ENCODE measurements around the gene PTPN4. TPM values are rescaled to one million over a fixed set of nuclear protein-coding genes. Genes with fewer than 3 reads are reported as not detected.

PTPN4 gene
- polyA plus RNA-seq, 3 donors, result 22.6 to 25.8 (median 23.9) TPM

DNA sequence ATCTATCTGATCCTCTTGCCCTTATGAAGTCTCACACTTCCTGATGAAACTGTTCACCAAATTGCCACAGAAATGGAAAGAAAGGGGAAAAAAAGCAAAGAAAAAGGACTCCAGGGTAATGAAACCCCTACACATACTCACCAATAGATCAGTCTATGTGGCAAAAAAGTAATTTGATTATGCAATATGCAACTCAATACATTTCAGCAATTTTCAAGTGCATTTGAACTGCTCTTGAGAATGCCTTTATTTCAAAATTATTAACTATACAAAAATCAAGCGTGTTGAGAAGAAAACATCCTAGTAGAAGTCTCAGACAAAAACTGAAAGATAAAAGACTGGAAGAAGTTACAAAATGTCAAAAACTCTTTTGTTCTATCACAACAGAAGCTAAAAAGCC lies 32.2 kb upstream of the PTPN4 start:
- DNase-seq (ENCODE audit: extremely low read depth in 1 of 11, low read depth in 9 of 11, low spot score in 4 of 11), result no peak

DNA sequence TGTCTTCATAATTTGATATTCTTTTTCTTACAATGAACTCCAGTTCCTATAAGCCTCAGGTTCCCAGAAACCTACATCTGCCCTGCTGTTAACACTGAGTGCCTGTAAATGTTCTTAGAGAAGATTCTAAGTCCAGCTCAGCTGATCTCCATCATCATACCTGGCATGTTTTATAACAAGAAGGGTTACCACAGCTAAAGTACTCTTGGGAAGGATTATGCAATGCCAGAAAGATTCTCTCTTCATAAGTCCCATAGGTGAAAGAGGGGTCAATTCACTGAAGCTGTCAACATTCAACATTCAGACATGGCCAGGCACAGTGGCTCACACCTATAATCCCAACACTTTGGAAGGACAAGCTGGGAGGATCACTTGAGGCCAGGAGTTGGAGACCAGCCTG lies 31.3 kb upstream of the PTPN4 start:
- DNase-seq (ENCODE audit: extremely low read depth in 1 of 11, low read depth in 9 of 11, low spot score in 4 of 11), result no peak

DNA sequence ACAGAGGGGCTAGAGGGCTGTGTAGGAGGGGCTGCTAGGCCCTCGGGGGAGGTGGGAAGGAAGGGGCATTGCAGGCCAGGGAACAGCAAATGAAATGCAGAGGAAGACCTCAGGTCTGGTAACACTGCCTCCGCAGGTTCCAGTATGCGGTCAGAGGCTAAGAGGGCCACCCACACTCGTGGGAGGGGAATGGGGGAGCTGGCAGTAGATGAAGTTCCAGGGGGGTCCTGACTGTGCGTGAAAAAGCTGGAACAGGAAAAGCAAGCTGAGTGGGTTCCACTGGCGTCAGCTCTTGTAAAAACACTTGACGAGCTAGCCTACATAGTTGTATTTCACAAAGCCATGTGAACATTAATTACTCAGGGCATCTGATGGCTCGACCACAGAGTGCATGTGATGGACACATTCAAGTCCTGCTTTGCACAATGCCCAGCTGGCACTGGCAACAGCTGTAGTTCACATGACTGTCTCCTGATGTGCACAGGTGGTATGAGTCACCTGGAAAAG lies 29.0 kb upstream of the PTPN4 start:
- no peak for DNase-seq (ENCODE audit: extremely low read depth in 1 of 11, low read depth in 9 of 11, low spot score in 4 of 11)

DNA sequence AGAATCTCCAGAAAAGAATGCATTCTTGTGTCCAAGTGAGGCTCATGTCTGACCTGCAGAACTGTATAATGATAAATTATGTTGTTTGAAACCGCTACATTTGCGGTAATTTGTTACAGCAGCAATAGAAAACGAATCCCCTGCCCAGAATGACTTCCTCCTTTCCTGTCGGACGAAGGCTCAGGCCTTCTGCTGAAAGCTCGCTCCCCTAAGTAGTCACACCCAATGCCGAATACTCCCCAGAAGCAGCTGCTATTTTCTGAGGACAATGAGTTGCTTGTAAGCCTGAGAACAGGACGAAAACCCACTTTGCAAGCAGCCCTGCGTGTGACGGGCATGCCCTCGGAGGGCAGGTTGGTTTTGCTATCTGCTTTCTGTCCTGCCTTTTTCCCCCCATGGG lies 27.7 kb upstream of the PTPN4 start:
- no peak for DNase-seq (ENCODE audit: extremely low read depth in 1 of 11, low read depth in 9 of 11, low spot score in 4 of 11)

DNA sequence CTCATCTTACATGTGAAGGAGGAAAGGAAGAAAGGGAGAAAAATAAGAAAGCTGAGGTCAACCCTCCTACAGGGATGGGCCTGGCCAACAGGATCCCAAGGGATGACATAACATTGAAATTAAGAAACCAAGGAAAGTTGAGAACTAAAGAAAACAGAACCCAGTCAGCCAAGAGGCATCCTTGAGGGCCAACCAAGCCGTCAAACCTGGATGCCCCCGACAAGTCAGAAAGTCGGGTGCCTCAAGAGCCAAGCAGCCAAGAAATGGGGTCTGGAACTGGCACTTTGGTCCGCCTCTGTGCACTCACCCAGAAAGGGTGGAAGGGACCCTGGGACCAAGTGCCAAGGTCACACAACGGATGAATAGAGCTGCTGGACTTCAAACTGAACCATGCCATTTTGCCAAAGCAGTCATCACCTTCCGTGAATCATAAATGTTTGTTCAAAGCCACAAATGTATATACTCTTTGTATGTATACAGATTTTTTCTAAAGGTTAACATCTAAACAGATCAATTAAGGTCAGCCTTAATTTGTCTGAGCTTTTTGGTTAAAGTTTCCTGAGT lies 27.0 kb upstream of the PTPN4 start:
- DNase-seq (ENCODE audit: extremely low read depth in 1 of 11, low read depth in 9 of 11, low spot score in 4 of 11), result no peak

DNA sequence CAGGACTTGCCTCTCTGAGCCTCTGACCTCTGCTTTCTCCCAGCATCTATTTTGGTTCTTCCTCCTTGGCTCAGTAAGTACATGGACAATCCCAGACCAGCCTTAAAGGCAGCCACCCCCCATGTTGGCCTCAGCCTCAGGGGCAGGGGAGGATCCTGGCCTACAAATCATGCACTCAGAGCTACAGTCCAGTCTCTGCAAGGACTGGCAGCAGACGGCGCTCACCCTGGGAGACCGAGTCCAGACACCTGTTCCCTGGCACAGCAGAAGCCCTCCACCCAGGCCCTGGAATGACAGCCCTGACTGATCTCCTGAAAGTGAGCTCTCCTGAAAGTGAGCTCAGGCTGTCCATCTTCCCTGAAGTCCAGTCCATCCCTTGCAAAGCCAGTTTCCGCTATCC lies 25.7 kb upstream of the PTPN4 start:
- DNase-seq (ENCODE audit: extremely low read depth in 1 of 11, low read depth in 9 of 11, low spot score in 4 of 11), result no peak

DNA sequence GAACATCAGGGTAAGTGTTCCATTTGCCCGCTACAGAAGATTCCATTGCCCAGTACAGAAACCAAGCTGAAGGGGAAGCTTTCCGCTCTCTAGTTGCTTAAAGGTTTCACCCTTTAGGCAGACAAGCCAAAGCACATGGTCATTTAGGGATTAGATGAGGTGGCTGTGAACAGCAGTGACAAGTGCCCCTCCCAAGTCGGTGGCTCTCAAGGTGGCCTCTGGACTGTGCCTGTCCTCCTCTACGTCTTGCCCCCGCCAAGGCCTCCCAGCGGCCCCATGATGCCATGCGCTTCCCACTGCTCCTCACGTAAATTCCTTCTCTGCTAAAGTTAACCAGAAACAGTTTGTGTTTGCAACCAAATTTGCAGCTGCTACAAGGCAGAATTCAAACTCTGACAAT lies 24.2 kb upstream of the PTPN4 start:
- no peak for DNase-seq (ENCODE audit: extremely low read depth in 1 of 11, low read depth in 9 of 11, low spot score in 4 of 11)

DNA sequence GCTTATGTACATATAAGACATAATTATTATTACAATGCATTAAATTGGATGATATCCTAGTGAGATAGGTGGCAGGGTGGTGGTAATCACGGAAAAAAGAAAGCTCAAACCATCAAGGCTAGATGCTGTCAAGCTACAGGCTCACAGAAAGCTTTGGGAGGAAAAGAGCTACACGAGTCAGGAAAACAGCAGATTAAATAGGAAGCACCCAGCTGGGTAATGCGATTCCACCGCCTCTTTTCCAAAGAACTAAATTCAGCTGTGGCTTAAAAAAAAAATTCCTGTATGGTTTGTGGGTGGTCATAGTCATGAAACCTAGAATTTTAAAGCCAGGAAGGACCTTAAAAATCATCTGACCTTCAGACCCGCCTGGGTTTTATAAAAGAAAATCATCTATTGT lies 23.7 kb upstream of the PTPN4 start:
- no peak for DNase-seq (ENCODE audit: extremely low read depth in 1 of 11, low read depth in 9 of 11, low spot score in 4 of 11)

DNA sequence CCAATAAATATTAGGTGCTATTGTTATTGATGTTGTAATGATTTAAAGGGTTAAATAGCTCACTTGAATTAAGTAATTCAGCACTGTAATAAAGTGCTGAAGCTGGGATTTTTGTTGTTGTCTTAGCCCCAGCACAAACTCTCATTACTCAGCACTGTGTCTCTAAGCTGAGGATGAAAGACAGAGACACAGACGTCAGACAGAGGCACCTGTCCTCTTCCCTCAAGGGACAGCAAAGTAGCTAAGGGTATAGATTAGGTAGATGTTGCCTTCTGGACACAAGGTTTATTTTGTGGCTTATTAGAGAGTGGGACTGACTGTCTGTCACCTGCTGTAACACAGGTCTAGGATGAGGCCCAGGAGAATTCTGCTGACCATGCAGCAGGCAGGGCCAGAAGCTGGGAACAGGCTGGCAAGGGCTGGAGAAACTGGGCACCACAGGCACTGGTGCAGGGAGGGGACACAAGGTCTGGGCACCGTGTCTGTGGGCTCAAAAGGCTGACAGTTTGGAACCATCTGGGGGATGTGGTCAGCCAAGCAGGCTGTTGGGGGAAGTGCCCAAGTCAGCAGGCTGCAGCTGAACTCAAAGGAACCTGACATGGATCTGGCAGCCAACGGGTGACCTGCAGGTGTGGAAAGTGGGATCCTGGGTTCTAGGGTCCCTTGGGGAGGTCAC lies 20.0 kb upstream of the PTPN4 start:
- DNase-seq (ENCODE audit: extremely low read depth in 1 of 11, low read depth in 9 of 11, low spot score in 4 of 11), result no peak

DNA sequence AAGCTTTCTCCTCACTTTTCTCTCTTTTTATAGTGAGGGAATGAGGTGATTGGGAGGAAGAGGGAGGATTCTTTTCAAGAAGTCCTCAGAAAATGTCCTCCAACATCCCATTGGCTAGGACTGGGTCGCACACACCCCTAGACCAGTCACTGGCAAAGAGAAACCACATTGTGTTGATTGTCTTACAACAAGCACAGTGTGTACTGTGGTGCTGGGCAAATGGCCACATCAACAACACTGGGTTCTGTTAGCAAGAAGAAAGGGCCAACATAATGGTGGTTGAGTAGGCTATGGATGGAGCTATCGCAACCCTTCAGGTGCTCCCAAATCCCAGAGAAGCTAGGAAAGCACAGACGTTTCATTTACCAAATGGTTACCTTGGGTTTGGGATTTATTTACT lies 18.7 kb upstream of the PTPN4 start:
- DNase-seq (ENCODE audit: extremely low read depth in 1 of 11, low read depth in 9 of 11, low spot score in 4 of 11), result no peak

DNA sequence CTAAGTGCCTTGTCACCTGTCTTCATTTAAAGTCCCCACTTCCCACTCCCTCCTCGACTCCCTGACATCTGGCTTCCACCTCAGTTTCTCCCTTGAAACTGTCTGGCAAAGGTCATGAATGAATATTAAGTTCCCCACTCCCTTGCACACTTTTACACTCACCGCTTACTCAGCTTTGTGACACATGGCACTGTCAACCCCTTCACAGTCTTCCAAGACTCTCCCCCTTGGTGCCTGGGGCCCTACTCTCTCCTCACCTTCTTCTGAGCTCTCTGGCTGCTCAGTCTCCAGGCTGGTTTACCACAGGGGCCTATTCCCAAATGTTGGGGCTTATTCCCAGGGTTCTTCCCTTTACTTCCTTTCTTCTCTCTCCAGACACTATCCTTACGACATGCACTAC lies 17.9 kb upstream of the PTPN4 start:
- DNase-seq (ENCODE audit: extremely low read depth in 1 of 11, low read depth in 9 of 11, low spot score in 4 of 11), result no peak

DNA sequence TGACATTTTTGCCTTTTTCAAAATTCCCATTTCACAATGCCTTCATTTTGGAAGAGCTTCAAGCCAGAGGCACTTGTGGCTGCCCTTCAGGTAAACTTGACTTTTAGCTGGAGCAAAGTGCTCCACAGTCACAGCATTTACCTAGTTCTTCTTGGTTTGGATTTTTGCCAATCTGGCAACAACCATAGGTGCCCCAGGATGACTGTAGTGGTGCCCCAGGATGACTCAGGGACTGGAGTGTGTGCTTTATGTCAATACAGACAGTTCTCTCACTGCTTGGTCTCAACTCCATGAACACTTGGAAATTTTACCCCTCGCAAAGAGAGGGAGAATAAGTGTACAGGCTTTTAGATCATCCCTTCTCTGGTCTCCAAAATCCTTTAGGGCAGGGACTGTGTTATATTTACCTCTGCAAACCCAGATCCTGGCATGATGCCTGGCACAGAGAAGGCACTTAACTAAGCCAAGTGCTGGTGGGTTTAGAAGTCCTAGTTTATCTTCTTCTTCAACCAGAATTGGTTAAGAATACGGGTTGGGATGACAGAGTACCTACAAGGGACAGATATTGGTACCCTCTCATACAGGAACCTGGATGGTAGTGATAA lies 15.3 kb upstream of the PTPN4 start:
- DNase-seq (ENCODE audit: extremely low read depth in 1 of 11, low read depth in 9 of 11, low spot score in 4 of 11), result no peak

DNA sequence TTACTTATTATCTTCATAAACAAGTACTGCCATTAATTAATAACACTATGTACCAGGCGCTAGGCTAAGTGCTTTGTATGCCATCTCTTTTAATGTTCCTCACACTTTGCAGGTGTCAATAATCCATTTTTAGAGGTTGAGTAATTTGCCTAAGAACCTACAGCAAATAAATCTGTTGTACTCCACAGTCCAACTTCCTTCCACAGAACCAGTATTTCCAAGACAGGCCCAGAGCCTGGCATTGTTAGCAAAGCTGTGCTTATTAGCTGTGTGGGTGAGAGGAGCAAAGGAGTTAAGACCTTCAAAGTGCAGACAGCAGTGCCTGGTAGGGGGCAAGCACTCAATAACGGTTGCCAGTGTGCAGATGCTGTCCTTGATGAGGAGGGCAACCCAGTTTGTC lies 14.2 kb upstream of the PTPN4 start:
- no peak for DNase-seq (ENCODE audit: extremely low read depth in 1 of 11, low read depth in 9 of 11, low spot score in 4 of 11)

DNA sequence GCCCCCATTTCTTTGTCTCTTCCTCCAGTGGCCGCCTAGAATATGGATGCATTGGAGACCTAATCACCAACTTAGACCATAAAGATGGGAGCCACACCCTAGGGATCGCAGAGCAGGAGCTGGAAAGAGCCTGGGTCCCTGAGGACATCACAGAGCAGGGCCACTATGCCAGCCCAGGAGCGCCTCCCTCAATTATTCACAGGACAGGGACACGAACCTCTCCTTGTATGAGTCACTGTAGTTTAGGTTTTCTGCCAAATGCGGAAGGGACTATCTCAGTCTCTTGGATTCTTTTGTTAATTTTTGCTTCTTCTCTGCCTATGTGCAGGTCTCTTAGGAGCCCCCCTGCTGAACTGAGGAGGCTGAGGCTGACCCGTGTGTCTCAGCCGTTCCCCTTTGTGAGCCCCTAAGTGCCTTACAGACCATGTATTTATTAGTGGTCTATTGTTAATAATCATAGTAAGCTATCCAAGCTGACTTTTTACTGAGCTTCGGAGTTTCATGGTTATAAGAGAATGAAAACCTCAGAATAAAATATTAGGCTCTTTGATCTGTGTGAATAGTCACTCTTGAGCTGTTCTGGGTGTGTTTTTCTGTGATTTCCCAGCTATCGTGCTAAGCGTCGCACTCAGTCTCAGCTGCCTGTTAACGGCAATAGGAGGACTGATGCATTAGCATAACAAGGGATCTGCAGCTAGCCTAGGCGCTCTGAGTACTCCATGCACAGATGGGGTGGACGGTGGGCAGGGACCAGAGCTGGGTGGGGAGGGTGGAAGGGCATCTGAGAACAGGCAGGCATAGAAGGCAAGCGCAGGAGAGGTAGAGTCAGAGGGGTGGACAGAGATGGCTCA lies 12.7 kb upstream of the PTPN4 start:
- DNase-seq (ENCODE audit: extremely low read depth in 1 of 11, low read depth in 9 of 11, low spot score in 4 of 11), result no peak

DNA sequence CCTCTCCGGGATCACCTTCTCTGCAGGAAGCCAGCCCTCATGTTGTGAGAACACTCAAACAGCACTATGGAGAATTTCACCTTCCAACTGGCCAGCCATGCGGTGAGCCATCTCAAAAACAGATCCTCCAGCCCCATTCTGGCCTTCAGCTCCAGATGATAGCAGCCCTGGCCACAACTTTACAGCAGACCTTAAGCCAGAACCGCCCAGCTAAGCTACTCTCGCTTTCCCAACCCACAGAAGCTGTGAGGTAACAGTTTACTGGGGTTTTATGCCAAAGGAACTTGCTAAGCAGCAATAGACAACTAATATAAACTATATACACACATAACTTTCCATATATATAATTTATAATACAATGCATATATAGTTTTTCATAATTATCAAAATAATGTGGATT lies 11.6 kb upstream of the PTPN4 start:
- DNase-seq (ENCODE audit: extremely low read depth in 1 of 11, low read depth in 9 of 11, low spot score in 4 of 11), result no peak

DNA sequence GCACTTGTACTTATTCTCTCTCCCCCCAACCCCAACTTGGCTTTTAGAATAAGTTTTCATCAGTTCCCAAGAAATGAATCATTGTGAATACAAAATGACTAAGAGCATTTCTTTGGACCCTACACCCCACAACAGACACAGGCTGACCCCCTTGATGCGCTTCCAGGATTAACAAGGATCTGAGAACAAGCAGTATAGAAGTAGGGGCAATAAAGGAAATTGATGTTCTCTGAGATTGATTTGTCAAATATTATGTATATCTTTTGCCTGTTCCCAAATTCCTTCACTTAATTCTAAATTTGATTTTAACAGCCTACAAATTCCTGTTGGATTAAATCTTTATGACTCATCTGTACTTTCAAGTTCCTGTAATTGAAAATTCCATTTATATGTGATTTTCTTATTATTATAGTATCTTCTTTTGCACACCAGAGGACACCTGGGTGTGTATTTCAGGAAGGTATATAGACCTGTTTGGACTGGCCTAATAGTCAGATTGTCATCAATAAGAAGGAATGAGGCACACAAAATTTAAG lies 10.2 kb upstream of the PTPN4 start:
- no peak for DNase-seq (ENCODE audit: extremely low read depth in 1 of 11, low read depth in 9 of 11, low spot score in 4 of 11)

DNA sequence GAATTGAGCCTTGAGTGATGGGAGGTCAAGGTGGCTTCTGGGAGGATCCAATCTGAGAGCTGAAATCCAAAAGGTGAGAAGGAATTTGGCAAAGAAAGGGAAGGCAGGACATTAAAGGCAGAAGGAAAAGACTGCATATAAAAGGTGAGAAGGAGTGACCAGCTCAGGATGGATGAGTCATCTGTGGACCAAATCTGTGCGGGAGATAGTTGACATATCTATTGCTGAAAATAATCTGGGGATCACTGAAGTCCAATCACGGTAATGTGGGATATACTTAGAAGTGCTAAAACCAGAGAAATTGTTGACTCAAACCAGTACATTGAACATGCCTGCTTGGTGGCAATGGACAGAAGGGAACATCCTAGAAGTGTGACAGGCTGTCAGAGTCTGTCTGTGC lies 8.0 kb upstream of the PTPN4 start:
- DNase-seq (ENCODE audit: extremely low read depth in 1 of 11, low read depth in 9 of 11, low spot score in 4 of 11), result no peak

DNA sequence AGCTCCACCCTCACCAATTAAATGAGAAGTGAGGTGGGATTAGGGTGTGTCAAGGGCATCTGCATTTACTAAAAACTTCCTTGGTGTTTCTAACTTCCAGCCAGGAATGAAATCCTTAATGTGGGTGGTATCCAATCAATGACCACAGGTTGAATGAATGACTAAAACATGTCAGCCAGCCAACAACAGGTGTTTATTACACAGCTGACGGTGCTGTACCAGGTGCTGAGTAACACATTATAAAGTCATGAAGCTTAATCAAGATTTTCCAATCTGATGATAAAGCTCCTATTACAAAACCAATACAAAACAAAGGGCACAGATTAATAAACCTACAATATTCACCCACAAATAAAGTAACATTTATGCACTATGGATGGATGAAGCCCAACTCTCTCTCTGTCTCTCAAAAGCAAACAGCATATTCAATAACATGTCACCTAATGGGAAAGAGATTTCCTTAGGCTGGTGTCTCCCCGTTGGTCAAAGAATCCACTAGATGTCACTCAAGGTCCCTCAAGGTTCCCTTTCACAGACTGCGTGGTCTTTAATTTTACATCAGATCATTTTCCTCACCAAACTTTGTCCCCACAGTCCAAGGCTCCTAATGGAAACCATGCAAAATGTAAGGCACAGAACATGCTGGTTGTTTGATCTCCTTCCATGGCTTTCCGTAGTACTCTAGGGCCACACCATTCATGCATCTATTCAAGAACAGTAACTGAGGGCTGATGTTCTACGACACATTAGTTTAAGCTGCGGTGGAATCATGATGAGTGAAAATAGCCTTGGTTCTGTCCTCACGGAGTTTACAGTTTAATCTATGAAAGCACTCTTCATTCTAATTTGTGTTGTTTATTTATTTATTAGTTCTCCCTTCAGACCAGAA lies 6.4 kb upstream of the PTPN4 start:
- peak in 4 of 11 donors; percentile 22 to 48 (median 30) for DNase-seq (ENCODE audit: extremely low read depth in 1 of 11, low read depth in 9 of 11, low spot score in 4 of 11)

DNA sequence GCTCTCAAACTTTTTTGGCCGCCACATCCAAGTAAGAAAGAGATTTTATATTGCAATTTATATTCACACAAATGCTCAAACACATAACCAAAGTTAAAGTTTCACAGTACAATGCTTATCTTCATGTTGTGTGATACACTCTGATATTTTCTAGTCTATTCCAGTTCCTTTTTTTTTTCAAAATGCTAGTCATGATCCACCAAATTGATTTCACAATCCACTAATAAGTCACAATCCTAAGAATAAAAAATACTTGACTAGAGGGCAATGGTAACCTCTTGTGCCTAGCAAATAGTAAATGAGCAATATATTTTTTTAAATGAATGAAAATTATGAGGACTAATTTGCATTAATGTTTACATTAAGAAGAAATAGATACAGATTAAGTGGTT lies 5.8 kb upstream of the PTPN4 start:
- no peak for DNase-seq (ENCODE audit: extremely low read depth in 1 of 11, low read depth in 9 of 11, low spot score in 4 of 11)

Data from renal cortex interstitium (tissue), 11 donors.